Stimulated activated CD8-positive, alpha-beta memory T cell treated with anti-CD3 and anti-CD28 coated beads, Interleukin-4, amount 100 ng/mL, for 1 hour (primary cell): ENCODE measurements around the gene ADAM8.
"Not testable (repeated sequence)": the region's sequence is repeated elsewhere in the genome, so short reads cannot be mapped to it uniquely, and the experiment has no call there.

ENCODE experiments used
- DNase-seq, 2 donors: peaks; one replicate each; pipeline ENCODE4 v3.0.0-alpha.2; 2020; ENCODE audit warnings: low read depth in 2 of 2, low spot score in 1 of 2

ADAM8 gene

DNA sequence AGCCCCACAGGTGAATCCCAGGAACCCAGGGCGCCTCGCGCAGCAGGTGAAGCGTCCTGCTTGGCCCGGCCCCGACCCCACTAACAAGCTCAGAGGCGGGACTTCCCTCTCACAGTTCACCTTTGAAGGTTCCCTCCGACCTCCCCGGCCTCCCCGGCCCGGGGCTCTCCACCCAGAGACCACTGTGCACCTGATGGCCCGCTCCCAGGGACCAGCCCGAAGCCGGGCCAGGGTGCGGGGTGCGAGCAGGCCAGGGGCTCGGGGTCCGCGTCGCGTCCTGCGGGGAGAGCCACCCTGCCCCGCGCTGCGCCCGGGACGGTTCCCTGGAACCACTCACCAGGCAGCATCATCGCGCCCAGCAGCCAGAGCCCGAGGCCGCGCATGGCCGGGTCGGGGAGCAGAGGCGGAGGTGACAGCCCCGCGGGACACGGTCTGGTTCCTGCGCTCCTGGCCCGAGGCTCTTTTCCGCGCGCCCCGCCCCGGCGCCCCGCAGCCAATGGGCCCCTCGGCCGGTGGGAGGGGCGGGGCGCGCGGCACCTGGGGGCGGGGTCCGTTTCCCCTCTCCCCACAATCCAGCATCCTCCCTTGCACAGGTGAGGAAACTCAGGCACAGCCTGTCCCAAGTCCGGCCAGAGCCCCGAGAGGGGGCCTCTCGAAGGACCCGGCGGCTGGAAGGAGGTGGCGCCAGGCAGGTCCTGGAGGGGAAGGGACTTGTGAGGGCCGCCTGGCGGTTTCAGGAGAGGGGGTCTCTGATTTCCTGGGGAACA lies at the start of gene ADAM8:
Gene ADAM8 (minus strand): TSS at position 434 of the 767 bp plus-strand sequence. CDS start 51 bp downstream, at position 383.
- DNase-seq = peak in 1 of 2 donors; percentile 46

DNA sequence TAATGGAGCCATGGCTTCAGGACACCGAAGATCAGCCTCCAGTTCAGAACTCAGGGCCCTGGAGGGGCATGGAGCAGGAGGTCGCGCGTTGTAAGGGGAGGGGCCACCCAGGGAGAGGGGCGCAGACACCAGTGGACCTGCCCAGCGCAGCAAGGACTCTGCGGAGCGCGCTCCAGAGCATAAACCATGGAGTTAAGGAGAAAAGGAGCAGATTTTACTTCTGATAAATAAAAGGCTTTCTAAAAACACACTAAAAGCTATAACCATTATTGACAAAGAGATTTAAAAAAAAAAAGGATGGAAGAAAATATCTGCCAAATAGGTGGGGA lies 49.5 kb upstream of the ADAM8 start:
- no peak for DNase-seq

DNA sequence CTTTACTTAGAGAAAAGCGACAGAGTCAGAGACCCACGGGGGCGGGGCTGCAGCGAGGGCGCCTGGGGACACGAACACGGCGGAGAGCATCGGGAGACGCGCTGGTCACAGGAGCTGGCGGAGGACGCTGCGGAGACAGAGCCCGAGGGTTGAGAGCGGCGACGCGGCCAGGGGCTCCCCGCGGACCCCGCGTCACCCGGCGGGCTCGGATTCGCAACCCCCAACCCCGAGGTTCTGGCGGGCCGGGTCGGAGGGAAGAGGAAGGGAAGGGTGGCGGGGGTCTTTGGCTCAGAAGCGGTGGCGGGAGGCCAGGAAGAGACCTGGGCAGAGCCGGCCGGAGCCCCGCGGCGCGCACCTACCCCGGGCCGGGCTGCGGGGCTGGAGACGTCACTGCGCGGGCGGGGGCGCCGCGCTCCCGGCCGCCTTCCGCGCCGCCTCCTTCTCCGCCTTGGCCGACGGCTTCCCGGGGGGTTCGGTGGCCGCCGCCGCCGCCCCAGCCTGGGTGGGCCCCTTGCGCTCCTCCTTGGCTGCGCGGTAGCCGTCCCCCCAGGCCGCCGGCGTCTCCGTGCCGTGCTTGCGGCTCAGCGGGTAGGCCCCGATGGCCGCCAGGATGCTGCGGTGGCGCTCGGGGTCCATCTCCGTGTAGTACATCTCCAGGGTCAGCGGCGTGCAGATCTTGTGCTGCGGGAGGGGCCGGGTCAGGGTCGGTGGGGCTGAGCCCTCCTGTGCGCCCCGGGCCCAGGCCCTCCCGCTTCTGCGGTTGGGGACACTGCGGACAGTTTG lies 49.0 kb upstream of the ADAM8 start:
- no peak for DNase-seq

DNA sequence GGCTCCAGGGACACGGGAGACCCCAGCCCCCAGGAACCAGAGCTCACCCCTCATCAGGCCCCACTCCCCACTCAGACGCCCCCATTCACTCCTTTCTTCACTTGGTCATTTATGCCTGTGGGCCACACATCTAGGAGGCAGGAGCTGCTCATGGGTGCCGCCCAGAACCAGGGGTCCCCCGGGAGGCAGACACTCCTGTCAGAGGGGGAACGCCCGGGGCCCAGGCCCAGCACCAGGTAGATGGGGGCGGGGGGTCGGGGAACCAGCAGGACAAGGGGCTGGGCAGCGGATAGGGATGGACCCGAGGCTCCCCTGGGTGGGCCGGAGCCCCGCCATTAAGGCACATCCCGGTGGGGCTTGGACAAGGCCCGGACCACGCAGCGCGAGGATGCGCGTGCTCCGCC lies 48.2 kb upstream of the ADAM8 start:
- DNase-seq = no peak

GRCh38 chr10:133324198-133324792 lies 47.6 kb upstream of the ADAM8 start:
- no peak for DNase-seq

- not testable (repeated sequence) for DNase-seq
These were observed 45.5 kb upstream of the ADAM8 start for GRCh38 chr10:133322064-133322709.

DNA sequence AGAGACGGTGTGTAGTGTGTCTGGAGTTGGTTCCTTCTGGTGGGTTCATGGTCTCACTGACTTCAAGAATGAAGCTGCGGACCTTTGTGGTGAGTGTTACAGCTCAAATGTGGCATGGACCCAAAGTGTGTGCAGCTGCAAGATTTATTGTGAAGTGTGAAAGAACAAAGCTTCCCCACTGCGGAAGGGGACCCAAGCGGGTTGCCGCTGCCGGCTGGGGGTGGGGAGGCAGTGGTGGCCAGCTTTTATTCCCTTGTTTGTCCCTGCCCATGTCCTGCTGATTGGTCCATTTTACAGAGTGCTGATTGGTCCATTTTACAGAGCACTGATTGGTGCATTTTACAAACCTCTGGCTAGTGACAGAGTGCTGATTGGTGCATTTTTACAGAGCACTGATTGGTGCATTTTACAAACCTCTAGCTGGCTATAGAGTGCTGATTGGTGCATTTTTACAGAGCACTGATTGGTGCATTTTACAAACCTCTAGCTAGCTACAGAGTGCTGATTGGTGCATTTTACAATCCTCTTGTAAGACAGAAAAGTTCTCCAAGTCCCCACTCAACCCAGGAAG lies 44.3 kb upstream of the ADAM8 start:
- not testable (repeated sequence) for DNase-seq

DNA sequence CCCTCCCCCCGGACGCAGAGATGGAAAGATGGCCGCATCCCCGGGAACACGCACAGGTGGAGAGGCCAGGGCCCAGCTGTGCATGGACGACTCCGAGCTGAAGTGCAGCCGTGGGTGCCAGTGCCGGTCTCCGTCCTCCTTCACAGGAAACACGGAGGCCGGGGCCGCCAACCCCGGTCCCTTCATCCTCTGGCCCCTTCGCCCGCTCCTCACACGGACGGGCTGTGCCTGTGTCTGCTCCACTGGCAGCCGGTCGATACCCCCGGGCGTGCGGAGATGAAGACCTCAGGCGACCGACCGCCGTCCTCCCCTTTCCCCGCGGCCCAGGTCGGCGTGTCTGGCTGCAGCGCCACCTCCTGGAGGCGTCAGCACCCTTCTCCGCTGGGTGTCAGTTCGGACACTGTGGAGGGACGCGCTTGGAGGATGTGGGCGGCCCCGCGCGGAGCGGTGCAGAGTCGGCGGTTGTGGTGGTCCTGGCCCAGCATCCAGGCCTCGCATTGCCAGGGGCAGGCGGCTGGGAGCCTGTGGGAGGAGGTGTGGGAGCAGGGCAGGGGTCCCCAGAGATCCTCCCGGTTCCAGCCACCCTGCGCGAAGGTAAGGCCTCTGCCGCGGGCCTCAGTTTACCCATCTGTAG lies 41.9 kb upstream of the ADAM8 start:
- peak; percentile 31 to 42 for DNase-seq

DNA sequence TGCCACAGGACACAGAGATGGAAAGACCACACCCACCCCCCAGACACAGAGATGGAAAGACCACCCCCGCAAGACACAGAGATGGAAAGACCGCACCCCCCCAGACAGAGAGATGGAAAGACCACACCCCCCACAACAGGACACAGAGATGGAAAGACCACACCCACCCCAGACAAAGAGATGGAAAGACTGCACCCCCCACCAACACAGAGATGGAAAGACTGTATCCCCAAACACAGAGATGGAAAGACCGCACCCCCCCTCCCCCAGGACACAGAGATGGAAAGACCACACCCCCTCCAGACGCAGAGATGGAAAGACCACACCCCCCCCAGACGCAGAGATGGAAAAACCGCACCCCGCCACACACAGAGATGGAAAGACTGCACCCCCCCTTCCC lies 40.1 kb upstream of the ADAM8 start:
- no peak for DNase-seq

GRCh38 chr10:133316266-133316665 lies 39.6 kb upstream of the ADAM8 start:
- no peak for DNase-seq

DNA sequence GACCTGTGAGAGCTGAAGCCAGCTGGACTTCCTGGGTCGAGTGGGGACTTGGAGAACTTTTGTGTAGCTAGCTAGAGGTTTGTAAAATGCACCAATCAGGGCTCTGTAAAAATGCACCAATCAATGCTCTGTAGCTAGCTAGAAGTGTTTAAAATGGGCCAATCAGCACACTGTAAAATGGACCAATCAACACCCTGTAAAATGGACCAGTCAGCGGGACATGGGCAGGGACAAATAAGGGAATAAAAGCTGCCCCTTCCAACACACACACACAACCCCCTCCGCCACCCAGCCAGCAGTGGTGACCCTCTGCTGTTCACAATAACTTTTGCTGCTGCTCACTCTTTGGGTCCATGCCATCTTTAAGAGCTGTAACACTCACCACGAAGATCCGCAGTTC lies 39.2 kb upstream of the ADAM8 start:
- DNase-seq = no peak

DNA sequence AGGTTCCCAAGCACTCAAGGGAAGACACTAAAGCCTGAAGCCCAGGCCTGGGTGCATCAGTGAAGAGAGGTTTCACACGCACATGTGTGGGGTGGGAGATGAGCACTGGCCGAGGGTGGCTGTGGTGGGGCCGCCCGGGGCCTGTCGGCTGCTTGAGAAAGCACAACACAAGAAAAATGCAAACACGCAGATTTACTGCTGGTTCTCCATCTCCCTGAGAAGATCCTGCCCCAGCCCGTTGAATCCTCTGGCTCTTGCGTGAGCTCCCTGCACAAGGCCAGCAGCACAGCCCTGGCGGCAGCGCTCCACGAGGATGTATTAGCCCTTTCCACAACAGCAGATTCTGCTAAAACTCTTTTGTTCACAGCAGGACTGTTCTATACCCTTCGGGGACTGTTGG lies 38.2 kb upstream of the ADAM8 start:
- no peak for DNase-seq

GRCh38 chr10:133313192-133313591 lies 36.5 kb upstream of the ADAM8 start:
- DNase-seq = no peak

DNA sequence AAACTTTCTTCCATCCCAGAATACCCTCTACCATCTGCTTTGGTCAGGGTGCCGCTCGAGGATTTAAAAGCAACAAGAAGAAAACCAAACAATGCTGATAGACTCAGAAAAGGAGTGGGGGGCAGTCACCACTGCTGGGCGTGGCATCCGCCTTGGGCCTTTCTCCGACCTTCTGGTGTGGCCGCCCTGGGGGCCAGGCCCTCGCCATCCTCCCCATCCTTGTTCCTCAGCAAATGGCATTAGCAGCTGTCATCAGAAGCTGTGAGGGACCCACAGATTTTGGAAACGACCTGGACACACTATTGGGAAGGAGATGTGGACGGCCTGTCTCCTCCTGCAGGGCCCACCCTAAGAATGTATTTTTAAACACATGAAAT lies 36.1 kb upstream of the ADAM8 start:
- no peak for DNase-seq

DNA sequence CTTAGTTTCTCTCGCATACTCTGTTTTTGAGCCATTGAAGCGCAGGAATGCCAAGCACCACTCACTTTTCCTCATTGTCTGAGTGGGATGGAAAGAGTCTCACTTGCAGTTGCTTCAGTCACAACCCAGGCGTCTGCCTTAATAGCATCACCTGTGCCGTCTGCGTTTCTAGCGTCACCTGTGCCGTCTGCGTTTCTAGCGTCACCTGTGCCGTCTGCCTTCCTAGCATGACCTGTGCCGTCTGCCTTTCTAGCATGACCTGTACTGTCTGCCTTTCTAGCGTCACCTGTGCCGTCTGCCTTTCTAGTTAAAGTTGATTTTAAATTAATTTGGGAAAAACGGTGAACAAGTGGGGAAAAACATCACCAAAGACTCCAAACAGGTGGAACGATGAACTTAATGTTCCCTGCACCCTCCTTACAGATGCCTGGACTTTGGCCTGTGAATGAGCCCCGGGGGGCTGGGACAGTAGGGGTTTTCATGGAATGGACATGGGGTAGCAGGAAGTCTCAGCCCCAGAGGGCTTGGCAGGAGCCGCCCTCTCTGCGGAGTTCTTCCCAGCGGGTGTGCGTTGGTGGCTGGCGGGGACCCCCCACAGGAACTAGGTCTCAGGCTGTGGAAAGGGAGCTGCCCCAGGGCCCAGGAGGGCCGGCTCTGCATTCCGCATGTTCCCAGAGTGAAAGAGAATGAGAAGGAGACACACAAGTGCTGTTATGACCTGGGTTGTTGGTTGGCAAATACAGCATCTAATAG lies 35.5 kb upstream of the ADAM8 start:
- DNase-seq = no peak

- DNase-seq = no peak
These were observed 34.9 kb upstream of the ADAM8 start for GRCh38 chr10:133311570-133311969.

- DNase-seq = no peak
These were observed 34.1 kb upstream of the ADAM8 start for GRCh38 chr10:133310789-133311188.

DNA sequence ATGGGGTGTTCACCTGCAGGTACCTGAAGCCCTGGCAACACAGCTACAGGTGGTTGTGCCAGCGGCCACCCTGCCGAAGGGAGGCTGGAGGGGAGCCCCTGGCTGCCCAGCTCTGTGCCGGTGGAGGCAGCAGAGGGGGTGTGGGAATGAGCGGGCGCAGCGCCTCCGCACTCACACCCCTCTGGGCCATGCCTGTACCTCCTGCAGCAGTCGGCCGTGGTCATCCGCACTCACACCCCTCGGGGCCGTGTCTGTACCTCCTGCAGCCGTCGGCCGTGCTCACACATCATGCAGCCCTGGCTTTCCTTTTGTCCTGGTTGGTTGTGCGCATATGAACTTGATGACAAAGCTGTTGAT lies 33.7 kb upstream of the ADAM8 start:
- no peak for DNase-seq

GRCh38 chr10:133309720-133310398 lies 33.2 kb upstream of the ADAM8 start:
- DNase-seq = no peak
